NCI-H1417 treated with DMSO at 0.1 percent for 48 hours (cell line): Measurements from ENCODE around the gene CNGB1.

ENCODE experiments used
- DNase-seq: peaks from one replicate; lab custom pipeline; 2025; lab: John Stamatoyannopoulos, UW

The CNGB1 gene

GRCh38 chr16:57972306-57972705 lies 1.4 kb upstream of the CNGB1 start:
- no peak for DNase-seq

- no peak for DNase-seq
Observed at GRCh38 chr16:57971848-57972247, 920 bp upstream of the CNGB1 start.

- no peak for DNase-seq
Observed at GRCh38 chr16:57970319-57970718, 609 bp downstream of the CNGB1 start.

- DNase-seq: no peak
Observed at GRCh38 chr16:57969451-57970123, 1.3 kb downstream of the CNGB1 start.

GRCh38 chr16:57967916-57968315 lies 3.0 kb downstream of the CNGB1 start:
- no peak for DNase-seq

- DNase-seq: no peak
Observed at GRCh38 chr16:57966986-57967385, 3.9 kb downstream of the CNGB1 start.

GRCh38 chr16:57966204-57966771 lies 4.6 kb downstream of the CNGB1 start:
- DNase-seq: no peak

- DNase-seq: no peak
Observed at GRCh38 chr16:57964157-57964700, 6.7 kb downstream of the CNGB1 start.

GRCh38 chr16:57962756-57963155 lies 8.2 kb downstream of the CNGB1 start:
- no peak for DNase-seq

- DNase-seq: no peak
Observed at GRCh38 chr16:57962046-57962445, 8.9 kb downstream of the CNGB1 start.

- no peak for DNase-seq
Observed at GRCh38 chr16:57961538-57961937, 9.4 kb downstream of the CNGB1 start.

GRCh38 chr16:57960826-57961472 lies 10.0 kb downstream of the CNGB1 start:
- DNase-seq: no peak

GRCh38 chr16:57960310-57960709 lies 10.6 kb downstream of the CNGB1 start:
- DNase-seq: no peak

GRCh38 chr16:57959804-57960203 lies 11.1 kb downstream of the CNGB1 start:
- DNase-seq: no peak

- DNase-seq: no peak
Observed at GRCh38 chr16:57959121-57959520, 11.8 kb downstream of the CNGB1 start.

- no peak for DNase-seq
Observed at GRCh38 chr16:57958544-57958943, 12.4 kb downstream of the CNGB1 start.

GRCh38 chr16:57957673-57958392 lies 13.1 kb downstream of the CNGB1 start:
- no peak for DNase-seq

GRCh38 chr16:57956924-57957672 lies 13.8 kb downstream of the CNGB1 start:
- DNase-seq: no peak

- no peak for DNase-seq
Observed at GRCh38 chr16:57956270-57956808, 14.6 kb downstream of the CNGB1 start.

- no peak for DNase-seq
Observed at GRCh38 chr16:57955572-57956188, 15.2 kb downstream of the CNGB1 start.

- DNase-seq: no peak
Observed at GRCh38 chr16:57953857-57954256, 17.1 kb downstream of the CNGB1 start.
